OCI-LY7 (cell line): ENCODE data around the gene ID2. TPM values are rescaled to one million over a fixed set of nuclear protein-coding genes. Genes with fewer than 3 reads are reported as not detected.

Source experiments
- BruUV-seq: library from RNA; stranded (reverse); fragments of 400-500 nt; replicated peaks from 2 replicates; lab custom pipeline; 2021; lab: Mats Ljungman, UMichigan
- CTCF ChIA-PET: fragments of 300-600 bp; sonication (Branson Sonifier 250); formaldehyde crosslinking; loops from one replicate; lab custom pipeline; 2022; ENCODE audit warnings: antibody characterized with exemption; ENCODE audit not compliant: unreplicated experiment; lab: Charles Lee
- POLR2A ChIA-PET: fragments of 300-600 bp; sonication (Branson Sonifier 250); formaldehyde crosslinking; loops from one replicate; lab custom pipeline; 2022; ENCODE audit warnings: antibody characterized with exemption; lab: Charles Lee
- DNase-seq: peaks from one replicate; pipeline ENCODE4 v3.0.0-alpha.2; 2015; ENCODE audit warnings: low spot score
- H2AFZ ChIP-seq: fragments of 200-600 bp; sonication (generic), shearing (Covaris generic); 2 replicates; pipeline ENCODE4 v1.6.1; 2014; ENCODE audit warnings: mild to moderate bottlenecking, antibody characterized with exemption, low read length, moderate library complexity
- H3K27ac ChIP-seq: fragments of 200-600 bp; sonication (generic); 2 replicates; pipeline ENCODE4 v1.5.1; 2014; ENCODE audit warnings: mixed run types, low read depth, mild to moderate bottlenecking, moderate library complexity, low read length, inconsistent platforms; ENCODE audit not compliant: poor library complexity, severe bottlenecking
- H3K36me3 ChIP-seq: fragments of 200-600 bp; sonication (generic); 2 replicates; pipeline ENCODE4 v1.6.1; 2014; ENCODE audit warnings: mild to moderate bottlenecking, antibody characterized with exemption, low read length, moderate library complexity, mixed read lengths; ENCODE audit not compliant: insufficient read depth
- H3K4me1 ChIP-seq: fragments of 200-600 bp; sonication (generic); 2 replicates; pipeline ENCODE4 v1.5.1; 2014; ENCODE audit warnings: mild to moderate bottlenecking, low read length; ENCODE audit not compliant: insufficient read depth, poor library complexity, severe bottlenecking
- H3K4me2 ChIP-seq: fragments of 200-600 bp; sonication (generic); 2 replicates; pipeline ENCODE4 v1.6.1; 2014; ENCODE audit warnings: mild to moderate bottlenecking, low read length
- H3K4me3 ChIP-seq: fragments of 200-600 bp; sonication (generic); 2 replicates; pipeline ENCODE4 v1.5.1; 2014; ENCODE audit warnings: mild to moderate bottlenecking, low read depth, low read length; ENCODE audit not compliant: poor library complexity, severe bottlenecking
- H3K79me2 ChIP-seq: fragments of 200-600 bp; sonication (generic); 2 replicates; pipeline ENCODE4 v1.6.1; 2016; ENCODE audit warnings: low read depth, mild to moderate bottlenecking, low read length, moderate library complexity, mixed read lengths; ENCODE audit not compliant: insufficient read depth
- H3K9me2 ChIP-seq: fragments of 200-600 bp; sonication (generic); 2 replicates; pipeline ENCODE4 v1.6.1; 2016; ENCODE audit warnings: mild to moderate bottlenecking, low read length, mixed read lengths; ENCODE audit not compliant: insufficient read depth
- H3K9me3 ChIP-seq: fragments of 200-600 bp; sonication (generic); 2 replicates; pipeline ENCODE4 v1.6.1; 2014; ENCODE audit warnings: mild to moderate bottlenecking, mixed run types, low read length, mixed read lengths
- H4K20me1 ChIP-seq: fragments of 200-600 bp; sonication (generic); 2 replicates; pipeline ENCODE4 v1.6.1; 2014; ENCODE audit warnings: mild to moderate bottlenecking, antibody characterized with exemption, low read length, moderate library complexity, mixed read lengths; ENCODE audit not compliant: insufficient read depth
- CTCF ChIP-seq: fragments of 200-600 bp; sonication (generic); conservative IDR thresholded peaks from 2 replicates; pipeline ENCODE4 v1.5.1; 2014; ENCODE audit warnings: mild to moderate bottlenecking, antibody characterized with exemption, low read length, moderate library complexity, mixed read lengths
- EZH2phosphoT487 ChIP-seq: fragments of 200-600 bp; sonication (generic); IDR thresholded peaks from 2 replicates; pipeline ENCODE4 v1.6.1; 2018; ENCODE audit warnings: low read depth, borderline replicate concordance, mild to moderate bottlenecking, mixed run types, antibody characterized with exemption, low read length, moderate library complexity, mixed read lengths
- intact Hi-C: fragments of 100-400 bp; cut with micrococcal nuclease; formaldehyde crosslinking; loops from one replicate; pipeline ENCODE4 v1.10.0; 2022; ENCODE audit not compliant: unreplicated experiment
- total RNA-seq, 2 experiments: library from RNA; depleted of rRNA in 1 of 2; stranded (reverse); fragments of >200 nt in 1 of 2; shearing (Covaris generic) in 1 of 2; gene quantifications; 2 replicates each; pipeline ENCODE4 v1.2.3, GENCODE V29; 2014 to 2022

Gene ID2
- total RNA-seq, 2 experiments from 2014 or later, result 79.3 to 498 TPM

GRCh38 chr2:8678731-8679566, 2.9 kb upstream of the ID2 start:
- H3K4me2 ChIP-seq, result peak overlapping the region; percentile 94
- H2AFZ ChIP-seq, result peak overlapping the region; percentile 8; the same call in 1 of the 2 replicates
- intact Hi-C loops, result no loop called here
- BruUV-seq, result no TSS peak
- H3K27ac ChIP-seq, result peak overlapping the region; percentile 56
- ChIA-PET POLR2A (interaction anchor here (1.0 to 5.2 kb wide), 8 partner anchors 10 to 154 kb away, joined by 4 to 112 read pairs (median 22); no protein-coding TSS in a partner anchor), CTCF (interaction anchor here (0.6 to 1.4 kb wide), 2 partner anchors 156 to 387 kb away, joined by 3 to 5 read pairs; no protein-coding TSS in a partner anchor)
- H3K9me3 ChIP-seq, result peaks cover 17% of the 10 kb centered on the region
- peaks cover 21% of the 10 kb centered on the region for H3K79me2 ChIP-seq
- H3K36me3 ChIP-seq, result peaks cover 20% of the 10 kb centered on the region
- peaks cover 33% of the 10 kb centered on the region for H3K4me1 ChIP-seq
- no peaks in the 10 kb centered on the region for H3K9me2 ChIP-seq
- peaks cover 17% of the 10 kb centered on the region for H4K20me1 ChIP-seq
- peak; percentile 91 for DNase-seq
- peak; percentile 29; the same call in 1 of the 2 replicates for TF ChIP-seq CTCF
- no peak for TF ChIP-seq EZH2phosphoT487
- peak overlapping the region; percentile 68 for H3K4me3 ChIP-seq

GRCh38 chr2:8679567-8679826, 2.4 kb upstream of the ID2 start:
- Histone ChIP-seq H3K9me2 (no peaks in the 10 kb centered on the region), H3K27ac (peak overlapping the region; percentile 56), H3K4me2 (peak overlapping the region; percentile 94), H3K36me3 (peaks cover 25% of the 10 kb centered on the region), H3K79me2 (peaks cover 26% of the 10 kb centered on the region), H2AFZ (peak overlapping the region; percentile 8; the same call in 1 of the 2 replicates), H3K9me3 (peaks cover 11% of the 10 kb centered on the region), H3K4me3 (peak overlapping the region; percentile 68), H3K4me1 (peaks cover 33% of the 10 kb centered on the region), H4K20me1 (peaks cover 17% of the 10 kb centered on the region)
- CTCF ChIA-PET, result interaction anchor here (0.6 to 1.4 kb wide), 2 partner anchors 156 to 388 kb away, joined by 3 to 5 read pairs; no protein-coding TSS in a partner anchor
- BruUV-seq, result no TSS peak
- intact Hi-C loops, result no loop called here
- no peak for DNase-seq
- no peak; the same call in 1 of the 2 replicates for TF ChIP-seq CTCF
- no peak for TF ChIP-seq EZH2phosphoT487
- POLR2A ChIA-PET, result interaction anchor here (0.7 to 5.2 kb wide), 12 partner anchors 10 to 635 kb away, joined by 3 to 112 read pairs (median 15); no protein-coding TSS in a partner anchor
